Stromal cell of bone marrow (primary cell): ENCODE data around the gene TMEM222.

Experiments
- DNase-seq: peaks from one replicate; pipeline ENCODE4 v3.0.0-alpha.2; 2012; ENCODE audit warnings: low read depth

The TMEM222 gene

DNA sequence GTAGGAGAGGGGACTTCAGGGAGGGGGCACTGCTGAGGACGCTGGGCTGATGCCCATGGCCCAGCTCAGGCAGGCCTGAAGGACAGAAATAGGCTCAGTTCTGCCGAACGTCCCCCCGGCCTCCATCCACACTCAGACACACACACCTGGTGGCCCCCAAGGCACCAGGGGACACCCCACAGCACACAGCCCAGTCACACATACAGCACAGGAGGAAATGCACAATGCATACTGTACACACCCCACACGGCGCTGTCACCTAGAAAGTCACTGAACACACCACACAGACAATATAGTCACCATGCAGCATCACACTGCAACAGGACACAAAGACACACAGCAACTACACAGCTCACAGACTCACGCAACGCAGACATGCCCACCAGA lies 20.4 kb downstream of the TMEM222 start:
- DNase-seq, result no peak

DNA sequence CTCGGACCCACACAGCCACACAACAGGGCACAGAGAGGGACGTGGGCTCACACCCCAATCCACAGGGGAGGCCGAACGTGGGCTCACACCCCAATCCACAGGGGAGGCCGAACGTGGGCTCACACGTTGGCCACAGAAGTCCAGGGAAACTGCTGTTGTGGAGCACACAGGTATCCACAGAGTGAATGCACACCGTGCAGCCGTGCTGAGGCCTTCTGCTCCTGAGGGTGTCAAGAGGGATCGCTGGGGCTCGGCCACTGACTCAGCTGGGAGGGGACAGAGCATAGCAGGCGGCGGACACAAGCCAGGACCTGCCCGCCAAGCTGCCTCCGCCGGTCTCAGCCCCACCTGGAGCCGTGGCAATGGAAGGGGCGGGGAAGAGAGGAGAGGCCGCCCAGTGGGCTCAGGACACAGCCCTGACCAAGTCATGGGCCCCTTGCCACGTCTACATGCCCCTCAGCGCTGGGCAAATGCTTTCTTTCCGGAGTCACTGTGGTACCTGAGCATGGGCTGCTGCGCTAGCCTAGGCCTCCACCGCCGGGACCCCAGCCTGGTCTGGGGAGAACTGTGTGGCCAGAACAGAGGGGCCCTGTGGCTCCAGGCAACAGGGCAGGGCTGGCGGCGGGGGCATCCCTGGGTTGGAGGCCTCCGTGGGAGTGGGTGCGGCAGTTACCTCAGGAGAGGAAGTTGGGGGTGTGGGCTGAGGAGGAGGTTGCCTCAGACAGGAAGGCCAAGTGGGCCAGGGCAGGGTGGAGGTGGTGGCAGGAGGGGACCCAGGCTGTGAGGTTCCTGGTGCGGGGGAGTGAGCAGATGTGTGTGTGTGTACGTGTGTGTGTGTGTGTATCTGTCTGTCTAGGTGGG lies 21.0 kb downstream of the TMEM222 start:
- DNase-seq, result no peak

- no peak for DNase-seq
Observed at GRCh38 chr1:27343639-27344025, 21.7 kb downstream of the TMEM222 start.

- no peak for DNase-seq
Observed at GRCh38 chr1:27345272-27345671, 23.3 kb downstream of the TMEM222 start.

DNA sequence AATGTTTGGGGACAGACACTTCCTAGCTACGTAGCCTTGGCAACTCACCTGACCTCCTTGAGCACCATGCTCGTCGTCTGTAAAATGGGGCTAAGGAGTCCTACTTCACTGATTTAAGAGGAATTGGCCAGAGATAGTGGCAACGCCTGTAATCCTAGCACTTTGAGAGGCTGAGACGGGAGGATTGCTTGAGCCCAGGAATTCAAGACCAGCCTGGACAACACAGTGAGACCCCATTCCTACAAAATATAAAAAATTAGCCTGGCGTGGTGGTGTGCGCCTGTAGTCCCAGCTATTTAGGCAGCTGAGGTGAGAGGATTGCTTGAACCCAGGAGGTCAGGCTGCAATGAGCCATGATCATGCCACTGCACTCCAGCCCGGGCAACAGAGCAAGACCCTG lies 24.4 kb downstream of the TMEM222 start:
- DNase-seq, result no peak

- DNase-seq, result no peak
Observed at GRCh38 chr1:27346991-27347624, 25.1 kb downstream of the TMEM222 start.

DNA sequence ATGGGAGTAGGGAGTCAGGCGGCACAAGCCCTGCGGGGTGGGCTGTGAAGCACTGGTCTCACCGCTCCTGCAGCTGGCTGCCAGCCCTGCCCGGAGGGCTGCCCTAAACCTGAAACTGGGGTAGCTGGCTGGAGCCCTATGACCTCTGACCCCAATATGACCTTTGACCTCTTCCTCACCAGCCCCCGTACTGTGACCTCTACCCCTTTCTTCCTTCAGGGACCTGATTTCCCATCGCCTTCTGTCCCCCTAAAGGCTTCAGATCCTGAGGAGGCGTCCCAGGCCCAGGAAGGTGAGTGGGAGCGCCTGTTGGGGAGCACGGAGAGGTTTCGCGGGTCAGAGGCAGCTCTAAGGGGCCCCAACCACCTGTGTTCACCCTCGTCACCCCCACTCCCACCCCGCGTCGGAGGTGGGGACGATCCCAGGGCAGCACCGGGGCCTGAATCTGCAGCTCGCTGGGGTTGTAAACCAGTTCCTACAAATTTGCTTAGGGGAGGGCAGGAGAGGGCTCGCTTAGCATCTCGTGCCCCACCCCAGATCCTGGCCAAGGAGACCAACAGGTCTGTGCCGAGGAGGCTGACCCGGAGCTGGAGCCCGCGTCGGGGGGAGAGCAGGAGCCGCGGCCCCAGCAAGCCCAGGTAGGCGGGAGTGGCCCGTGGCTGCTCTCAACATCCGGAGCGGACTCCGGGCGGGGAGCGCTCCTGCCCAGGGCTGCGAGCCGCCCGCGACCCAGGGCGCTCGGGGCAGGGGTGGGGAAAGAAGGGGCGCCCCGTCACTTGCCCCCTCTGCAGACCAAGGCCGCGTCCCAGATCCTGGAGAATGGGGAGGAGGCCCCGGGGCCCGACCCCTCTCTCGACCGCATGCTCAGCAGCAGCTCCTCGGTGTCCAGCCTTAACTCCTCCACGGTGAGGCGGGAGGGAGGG lies 27.2 kb downstream of the TMEM222 start:
- DNase-seq, result no peak

GRCh38 chr1:27349784-27350662 lies 28.1 kb downstream of the TMEM222 start:
- DNase-seq, result peak; percentile 21

- DNase-seq, result no peak
Observed at GRCh38 chr1:27350663-27351540, 28.9 kb downstream of the TMEM222 start.

- no peak for DNase-seq
Observed at GRCh38 chr1:27351541-27352107, 29.7 kb downstream of the TMEM222 start.

- DNase-seq, result no peak
Observed at GRCh38 chr1:27353166-27353565, 31.2 kb downstream of the TMEM222 start.

GRCh38 chr1:27353629-27354028 lies 31.7 kb downstream of the TMEM222 start:
- DNase-seq, result no peak

GRCh38 chr1:27355683-27356082 lies 33.7 kb downstream of the TMEM222 start:
- no peak for DNase-seq

DNA sequence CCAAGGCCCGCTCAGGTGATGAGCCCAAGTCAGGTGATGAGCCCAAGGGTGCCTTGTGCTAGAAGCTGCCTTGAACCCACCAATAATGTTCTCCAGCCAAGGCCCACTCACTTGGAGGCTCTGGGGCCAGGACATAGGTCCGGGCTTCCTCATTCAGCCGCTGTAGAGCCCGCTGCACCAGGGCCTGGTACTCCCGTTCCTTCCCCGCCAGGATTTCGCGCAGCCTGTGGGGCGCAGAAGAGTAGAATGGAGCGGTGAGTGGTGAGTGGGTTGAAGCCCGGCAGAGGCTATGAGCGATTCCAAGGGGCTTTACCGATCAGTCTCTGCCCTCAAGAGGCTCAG lies 34.3 kb downstream of the TMEM222 start:
- DNase-seq, result no peak

GRCh38 chr1:27356619-27357280 lies 34.8 kb downstream of the TMEM222 start:
- no peak for DNase-seq

DNA sequence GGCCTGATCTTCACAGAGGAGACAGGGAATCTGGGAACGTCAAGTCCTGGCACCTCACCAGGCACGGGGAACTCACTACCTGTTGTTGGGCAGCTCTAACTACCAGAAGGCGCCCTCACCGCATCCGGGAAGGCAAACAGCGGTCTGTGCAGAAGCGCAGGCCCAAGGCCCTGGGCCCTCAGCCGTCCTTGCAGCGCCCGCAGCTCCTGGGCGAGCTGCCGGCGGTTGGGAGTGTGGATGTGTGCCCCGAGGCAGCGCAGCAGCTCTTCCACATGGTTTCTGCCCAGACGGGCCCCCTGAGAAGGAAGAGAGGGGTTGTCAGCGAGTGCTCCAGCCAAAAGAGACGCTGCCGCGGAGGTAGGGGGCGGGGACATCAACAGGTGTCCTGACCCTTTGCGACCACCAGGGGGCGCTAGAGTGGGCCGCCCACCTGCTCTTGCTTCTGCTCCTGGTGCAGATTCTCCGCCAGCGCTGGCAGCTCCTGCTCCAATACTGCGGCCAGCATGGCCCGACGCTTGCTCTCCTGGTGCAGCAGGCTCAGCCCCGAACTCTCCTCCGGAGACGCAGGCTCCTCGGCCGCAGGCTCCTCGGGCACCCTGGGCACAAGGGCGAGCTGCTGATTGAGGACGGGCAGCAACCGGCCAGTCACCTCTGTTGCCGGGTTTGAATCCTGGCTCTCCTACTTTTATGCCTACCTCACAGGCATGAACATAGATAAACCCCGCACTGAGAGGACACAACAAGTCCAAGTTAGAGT lies 35.5 kb downstream of the TMEM222 start:
- DNase-seq, result no peak

GRCh38 chr1:27358038-27358927 lies 36.3 kb downstream of the TMEM222 start:
- DNase-seq, result no peak

DNA sequence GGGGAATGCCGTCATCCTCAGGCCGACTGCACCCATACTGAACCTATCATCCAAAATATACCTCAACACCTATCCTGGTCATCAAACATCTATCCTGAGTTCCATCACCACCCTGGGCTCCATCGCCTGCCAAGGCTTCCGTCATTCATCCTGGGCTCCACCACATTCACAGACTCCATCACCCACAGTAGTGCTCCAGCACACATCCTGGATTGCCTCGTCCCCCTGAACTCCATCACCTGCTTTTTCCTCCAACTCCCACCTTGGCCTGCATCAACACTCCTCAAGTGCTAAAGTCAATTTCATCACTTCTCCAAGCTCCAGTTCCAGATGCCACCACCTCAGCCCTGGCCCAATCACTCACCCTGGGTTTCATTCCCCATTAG lies 37.0 kb downstream of the TMEM222 start:
- DNase-seq, result no peak
